Measurements from ENCODE around the gene IRAG1. TPM values are rescaled to one million over a fixed set of nuclear protein-coding genes. Genes with fewer than 3 reads are reported as not detected.
A peak's percentile ranks its signal among the peaks of the same experiment; 100 is the strongest.

Gene IRAG1
- total RNA-seq, 1 experiment from 2014 or later: 0.21 TPM

- Histone ChIP-seq H3K9me3 (ENCODE audit: control insufficient read depth, insufficient read depth, low read depth, low read length) (no peaks in the 10 kb centered on the region), H3K27ac (ENCODE audit: low read length) (no peak overlapping the region), H3K27me3 (ENCODE audit: control insufficient read depth, insufficient read depth, low read length) (peaks cover 2% of the 10 kb centered on the region; the same call in 1 of the 2 replicates), H3K36me3 (ENCODE audit: control insufficient read depth, insufficient read depth, low read length) (no peaks in the 10 kb centered on the region), H3K4me3 (ENCODE audit: low read depth in 2 of 2, low read length in 2 of 2) (no peak overlapping the region), H3K4me1 (ENCODE audit: control insufficient read depth, insufficient read depth, low read length) (no peaks in the 10 kb centered on the region)
- TF ChIP-seq TCF7L2 (IDR thresholded peaks at IDR 0.05; ENCODE audit: low read depth, low read length) (no peak), SIN3A (IDR thresholded peaks at IDR 0.05; ENCODE audit: borderline replicate concordance, insufficient read depth, low read depth, low read length) (no peak), POLR2AphosphoS5 (IDR thresholded peaks at IDR 0.05; ENCODE audit: low read depth, low read length) (no peak)
- TF ChIP-seq, protein P1, sequence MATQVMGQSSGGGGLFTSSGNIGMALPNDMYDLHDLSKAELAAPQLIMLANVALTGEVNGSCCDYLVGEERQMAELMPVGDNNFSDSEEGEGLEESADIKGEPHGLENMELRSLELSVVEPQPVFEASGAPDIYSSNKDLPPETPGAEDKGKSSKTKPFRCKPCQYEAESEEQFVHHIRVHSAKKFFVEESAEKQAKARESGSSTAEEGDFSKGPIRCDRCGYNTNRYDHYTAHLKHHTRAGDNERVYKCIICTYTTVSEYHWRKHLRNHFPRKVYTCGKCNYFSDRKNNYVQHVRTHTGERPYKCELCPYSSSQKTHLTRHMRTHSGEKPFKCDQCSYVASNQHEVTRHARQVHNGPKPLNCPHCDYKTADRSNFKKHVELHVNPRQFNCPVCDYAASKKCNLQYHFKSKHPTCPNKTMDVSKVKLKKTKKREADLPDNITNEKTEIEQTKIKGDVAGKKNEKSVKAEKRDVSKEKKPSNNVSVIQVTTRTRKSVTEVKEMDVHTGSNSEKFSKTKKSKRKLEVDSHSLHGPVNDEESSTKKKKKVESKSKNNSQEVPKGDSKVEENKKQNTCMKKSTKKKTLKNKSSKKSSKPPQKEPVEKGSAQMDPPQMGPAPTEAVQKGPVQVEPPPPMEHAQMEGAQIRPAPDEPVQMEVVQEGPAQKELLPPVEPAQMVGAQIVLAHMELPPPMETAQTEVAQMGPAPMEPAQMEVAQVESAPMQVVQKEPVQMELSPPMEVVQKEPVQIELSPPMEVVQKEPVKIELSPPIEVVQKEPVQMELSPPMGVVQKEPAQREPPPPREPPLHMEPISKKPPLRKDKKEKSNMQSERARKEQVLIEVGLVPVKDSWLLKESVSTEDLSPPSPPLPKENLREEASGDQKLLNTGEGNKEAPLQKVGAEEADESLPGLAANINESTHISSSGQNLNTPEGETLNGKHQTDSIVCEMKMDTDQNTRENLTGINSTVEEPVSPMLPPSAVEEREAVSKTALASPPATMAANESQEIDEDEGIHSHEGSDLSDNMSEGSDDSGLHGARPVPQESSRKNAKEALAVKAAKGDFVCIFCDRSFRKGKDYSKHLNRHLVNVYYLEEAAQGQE (IDR thresholded peaks at IDR 0.05; ENCODE audit: insufficient read depth in 1 of 2, low read depth in 2 of 2, low read length in 1 of 2): no peak
- TF ChIP-seq, protein P2, sequence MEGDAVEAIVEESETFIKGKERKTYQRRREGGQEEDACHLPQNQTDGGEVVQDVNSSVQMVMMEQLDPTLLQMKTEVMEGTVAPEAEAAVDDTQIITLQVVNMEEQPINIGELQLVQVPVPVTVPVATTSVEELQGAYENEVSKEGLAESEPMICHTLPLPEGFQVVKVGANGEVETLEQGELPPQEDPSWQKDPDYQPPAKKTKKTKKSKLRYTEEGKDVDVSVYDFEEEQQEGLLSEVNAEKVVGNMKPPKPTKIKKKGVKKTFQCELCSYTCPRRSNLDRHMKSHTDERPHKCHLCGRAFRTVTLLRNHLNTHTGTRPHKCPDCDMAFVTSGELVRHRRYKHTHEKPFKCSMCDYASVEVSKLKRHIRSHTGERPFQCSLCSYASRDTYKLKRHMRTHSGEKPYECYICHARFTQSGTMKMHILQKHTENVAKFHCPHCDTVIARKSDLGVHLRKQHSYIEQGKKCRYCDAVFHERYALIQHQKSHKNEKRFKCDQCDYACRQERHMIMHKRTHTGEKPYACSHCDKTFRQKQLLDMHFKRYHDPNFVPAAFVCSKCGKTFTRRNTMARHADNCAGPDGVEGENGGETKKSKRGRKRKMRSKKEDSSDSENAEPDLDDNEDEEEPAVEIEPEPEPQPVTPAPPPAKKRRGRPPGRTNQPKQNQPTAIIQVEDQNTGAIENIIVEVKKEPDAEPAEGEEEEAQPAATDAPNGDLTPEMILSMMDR (IDR thresholded peaks at IDR 0.05): no peak
- intact Hi-C loops (cut with micrococcal nuclease; ENCODE audit: unreplicated experiment): no loop called here
- POLR2A ChIA-PET: no interaction called here
- CTCF ChIA-PET: interaction anchor here (1.0 kb wide), 1 partner anchor 21 kb away, joined by 3 read pairs; no protein-coding TSS in a partner anchor
- ATAC-seq (peak; percentile 27; the same call in 1 of the 2 replicates), DNase-seq (ENCODE audit: low read depth, low spot score) (no peak)
- no TSS peak for BruUV-seq (replicated peaks)
- in situ Hi-C loops (cut with HindIII; ENCODE audit: low pct_unique_long_range_greater_than_20kb, low sequenced_read_pairs): no loop called here
Measured at GRCh38 chr11:10692531-10693115, 932 bp downstream of the IRAG1 start.

DNA sequence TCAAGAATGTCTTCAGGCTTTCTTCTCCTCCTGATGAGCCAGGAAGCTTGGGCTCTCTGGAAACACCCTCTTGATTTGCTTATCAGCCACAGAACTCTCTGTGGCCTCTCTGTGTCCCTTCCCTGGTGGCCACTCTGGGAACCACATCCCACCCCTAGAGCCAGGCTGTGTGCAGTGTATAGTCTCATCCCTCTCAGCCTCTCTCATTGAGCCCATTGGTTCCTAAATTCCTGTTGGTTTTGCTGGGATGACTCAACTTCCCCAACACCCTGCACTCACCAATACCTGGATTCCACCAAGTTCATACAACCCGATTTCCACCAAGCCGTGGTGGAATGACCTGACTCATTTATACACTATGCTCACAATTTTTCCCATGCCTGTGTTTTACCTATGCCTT, 5.2 kb downstream of the IRAG1 start:
- POLR2A ChIA-PET: no interaction called here
- ATAC-seq: no peak
- CTCF ChIA-PET: interaction anchor here (0.7 kb wide), 1 partner anchor 275 kb away, joined by 3 read pairs; no protein-coding TSS in a partner anchor

More for the DNA sequence above, 5.2 kb downstream of the IRAG1 start:
- no TSS peak for BruUV-seq (replicated peaks)
- intact Hi-C loops (cut with micrococcal nuclease; ENCODE audit: unreplicated experiment) (no loop called here), in situ Hi-C loops (cut with HindIII; ENCODE audit: low pct_unique_long_range_greater_than_20kb, low sequenced_read_pairs) (no loop called here)
- TF ChIP-seq POLR2AphosphoS5 (IDR thresholded peaks at IDR 0.05; ENCODE audit: low read depth, low read length) (no peak), SIN3A (IDR thresholded peaks at IDR 0.05; ENCODE audit: borderline replicate concordance, insufficient read depth, low read depth, low read length) (no peak), TCF7L2 (IDR thresholded peaks at IDR 0.05; ENCODE audit: low read depth, low read length) (no peak)
- TF ChIP-seq, protein P2 (IDR thresholded peaks at IDR 0.05): no peak
- TF ChIP-seq, protein P1 (IDR thresholded peaks at IDR 0.05; ENCODE audit: insufficient read depth in 1 of 2, low read depth in 2 of 2, low read length in 1 of 2): no peak
- Histone ChIP-seq H3K27me3 (ENCODE audit: control insufficient read depth, insufficient read depth, low read length) (peaks cover 5% of the 10 kb centered on the region; the same call in 1 of the 2 replicates), H3K4me3 (ENCODE audit: low read depth in 2 of 2, low read length in 2 of 2) (no peak overlapping the region), H3K36me3 (ENCODE audit: control insufficient read depth, insufficient read depth, low read length) (no peaks in the 10 kb centered on the region), H3K4me1 (ENCODE audit: control insufficient read depth, insufficient read depth, low read length) (no peaks in the 10 kb centered on the region), H3K9me3 (ENCODE audit: control insufficient read depth, insufficient read depth, low read depth, low read length) (no peaks in the 10 kb centered on the region), H3K27ac (ENCODE audit: low read length) (no peak overlapping the region)
- DNase-seq (ENCODE audit: low read depth, low spot score): no peak
